ENCODE data around the gene SFTA2. TPM values are rescaled to one million over a fixed set of nuclear protein-coding genes. Genes with fewer than 3 reads are reported as not detected.

Gene SFTA2
- total and polyA plus RNA-seq, 2 of the 8 experiments (the other 6 are each of a cell fraction or from before 2014, with no cell fraction given), result not detected

- H3K4me2 ChIP-seq (ENCODE audit: insufficient read depth in 1 of 2, low read depth in 2 of 2, low read length in 2 of 2), result no peak overlapping the region
- DNase-seq (ENCODE audit: low read depth in 1 of 2, low spot score in 2 of 2), result no peak
- no peak overlapping the region for H3K9ac ChIP-seq (replicated peaks in 1 of 4; ENCODE audit: extremely low read depth in 1 of 4, low read depth in 3 of 4, low read length in 3 of 4)
- no peaks in the 10 kb centered on the region for H3K36me3 ChIP-seq (ENCODE audit: control insufficient read depth in 2 of 4, insufficient read depth in 4 of 4, low read length in 3 of 4)
- no peaks in the 10 kb centered on the region for H3K9me3 ChIP-seq (ENCODE audit: insufficient read depth in 2 of 2, low read depth in 1 of 2, low read length in 1 of 2)
- H2BK120ac ChIP-seq (replicated peaks; ENCODE audit: low read depth, low read length), result no peak overlapping the region
- TF ChIP-seq KDM4A (IDR thresholded peaks at IDR 0.05; ENCODE audit: low read depth, low read length, severe bottlenecking), result no peak
- no peak for TF ChIP-seq ASH2L (IDR thresholded peaks at IDR 0.05; ENCODE audit: low read length)
- TF ChIP-seq CTBP2 (IDR thresholded peaks at IDR 0.05; ENCODE audit: borderline replicate concordance, insufficient read depth, insufficient read length, low read length), result no peak
- TF ChIP-seq SIN3A (conservative IDR thresholded peaks at IDR 0.05 in 1 of 2, IDR thresholded peaks at IDR 0.05 in 1 of 2; ENCODE audit: low read depth in 1 of 2, low read length in 2 of 2), result no peak
- TF ChIP-seq KDM5A (IDR thresholded peaks at IDR 0.05; ENCODE audit: low read length), result no peak
- no peaks in the 10 kb centered on the region for H4K20me1 ChIP-seq (replicated peaks in 1 of 2; ENCODE audit: control insufficient read depth in 1 of 2, insufficient read depth in 2 of 2, low read length in 2 of 2)
- no peak overlapping the region for H3K23ac ChIP-seq (ENCODE audit: insufficient read length)
- H3K27me3 ChIP-seq (replicated peaks in 1 of 4; ENCODE audit: control insufficient read depth in 3 of 4, extremely low read depth in 1 of 4, insufficient read depth in 3 of 4, low read length in 3 of 4), result no peaks in the 10 kb centered on the region
- ChIA-PET CTCF (ENCODE audit: partially characterized antibody) (no interaction called here), POLR2A (ENCODE audit: partially characterized antibody) (no interaction called here)
- no peak overlapping the region for H4K8ac ChIP-seq (ENCODE audit: extremely low read depth, insufficient read depth, low read length)
- no peak overlapping the region for H4K5ac ChIP-seq (ENCODE audit: insufficient read length, low read depth, low read length)
- no peak for FAIRE-seq
- H3K4me3 ChIP-seq (ENCODE audit: extremely low read depth in 1 of 4, insufficient read depth in 2 of 4, low read depth in 3 of 4, low read length in 4 of 4), result no peak overlapping the region
- H4K91ac ChIP-seq (replicated peaks; ENCODE audit: insufficient read length, low read length), result no peak overlapping the region
- H3K79me2 ChIP-seq (ENCODE audit: control insufficient read depth in 1 of 2, insufficient read depth in 2 of 2, low read length in 2 of 2), result no peaks in the 10 kb centered on the region
- H2BK12ac ChIP-seq (ENCODE audit: low read depth, low read length), result no peak overlapping the region
- H3K4ac ChIP-seq (replicated peaks; ENCODE audit: insufficient read length, low read depth, low read length), result no peak overlapping the region
- no peak overlapping the region for H3K27ac ChIP-seq (ENCODE audit: low read depth, low read length)
- H3K18ac ChIP-seq (ENCODE audit: extremely low read depth, low read length), result no peak overlapping the region
- H2BK20ac ChIP-seq (ENCODE audit: low read length), result no peak overlapping the region
- H2BK15ac ChIP-seq (ENCODE audit: low read length), result no peak overlapping the region
- H3K4me1 ChIP-seq (replicated peaks in 1 of 4; ENCODE audit: control insufficient read depth in 3 of 4, insufficient read depth in 4 of 4, low read length in 3 of 4), result no peaks in the 10 kb centered on the region
- no peak overlapping the region for H3K56ac ChIP-seq (replicated peaks; ENCODE audit: insufficient read length, low read depth, low read length)
- H2BK5ac ChIP-seq (ENCODE audit: low read depth, low read length), result no peak overlapping the region
- no peaks in the 10 kb centered on the region; the same call in 1 of the 2 replicates for H3K23me2 ChIP-seq (ENCODE audit: low read depth, low read length)
- H2AFZ ChIP-seq (ENCODE audit: low read length), result no peak overlapping the region
- no peak overlapping the region for H3K14ac ChIP-seq (ENCODE audit: insufficient read length)
- no peak overlapping the region for H2AK5ac ChIP-seq (ENCODE audit: low read depth, low read length)
- H3K79me1 ChIP-seq (ENCODE audit: low read depth, low read length), result no peaks in the 10 kb centered on the region
Observed at GRCh38 chr6:30962716-30963115, 30.7 kb upstream of the SFTA2 start.
